SK-N-SH treated with all-trans-retinoic acid at 6 μM for 48 hours (cell line): Measurements from ENCODE around the gene TCAP.

Source experiments
- ATAC-seq: fragments of 200-7000 bp; cut with Tn5 transposase; 3 replicates; pipeline ENCODE4 v1.9.1; 2020; ENCODE audit warnings: mild to moderate bottlenecking, moderate library complexity
- ARNTL ChIP-seq: fragments of 450-650 bp; formaldehyde crosslinking; IDR thresholded peaks from 2 replicates; pipeline ENCODE4 v1.5.0; 2020; ENCODE audit warnings: low read depth, mild to moderate bottlenecking, moderate library complexity, borderline replicate concordance
- BACH2 ChIP-seq: fragments of 250-450 bp; sonication (Bioruptor Pico); IDR thresholded peaks from 2 replicates; pipeline ENCODE4 v1.9.0; 2021; ENCODE audit warnings: mild to moderate bottlenecking, borderline replicate concordance
- CREB5 ChIP-seq: fragments of 250-450 bp; sonication (Bioruptor Pico); IDR thresholded peaks from 2 replicates; pipeline ENCODE4 v1.5.1; 2020; ENCODE audit warnings: low read depth, mild to moderate bottlenecking, moderate library complexity
- CSDC2 ChIP-seq: fragments of 250-450 bp; sonication (Bioruptor Pico); IDR thresholded peaks from 2 replicates; pipeline ENCODE4 v1.5.0; 2020; ENCODE audit warnings: mild to moderate bottlenecking, moderate library complexity
- CSRNP3 ChIP-seq: fragments of 250-450 bp; sonication (Bioruptor Pico); IDR thresholded peaks from 2 replicates; pipeline ENCODE4 v1.5.1; 2021; ENCODE audit warnings: mild to moderate bottlenecking, moderate library complexity
- ESRRG ChIP-seq: fragments of 250-450 bp; sonication (Bioruptor Pico); IDR thresholded peaks from 2 replicates; pipeline ENCODE4 v1.6.1; 2021; ENCODE audit warnings: mild to moderate bottlenecking
- GLIS3 ChIP-seq: fragments of 250-450 bp; sonication (Bioruptor Pico); IDR thresholded peaks from 2 replicates; pipeline ENCODE4 v1.5.0; 2020; ENCODE audit warnings: mild to moderate bottlenecking, moderate library complexity
- ISL1 ChIP-seq: fragments of 250-450 bp; sonication (Bioruptor Pico); IDR thresholded peaks from 2 replicates; pipeline ENCODE4 v2.1.2; 2022; ENCODE audit warnings: mild to moderate bottlenecking, moderate library complexity
- PATZ1 ChIP-seq: fragments of 250-450 bp; sonication (Bioruptor Pico); IDR thresholded peaks from 2 replicates; pipeline ENCODE4 v1.8.0; 2020; ENCODE audit warnings: mild to moderate bottlenecking, moderate library complexity, borderline replicate concordance
- POU6F1 ChIP-seq: fragments of 250-450 bp; sonication (Bioruptor Pico); IDR thresholded peaks from 2 replicates; pipeline ENCODE4 v1.8.0; 2021; ENCODE audit warnings: low read depth, mild to moderate bottlenecking, moderate library complexity, borderline replicate concordance
- PPARA ChIP-seq: fragments of 250-450 bp; sonication (Bioruptor Pico); IDR thresholded peaks from 2 replicates; pipeline ENCODE4 v1.5.0; 2020; ENCODE audit warnings: mild to moderate bottlenecking, borderline replicate concordance
- SNAI2 ChIP-seq: fragments of 250-450 bp; sonication (Bioruptor Pico); IDR thresholded peaks from 2 replicates; pipeline ENCODE4 v1.5.0; 2020; ENCODE audit warnings: mild to moderate bottlenecking, moderate library complexity
- TCF4 ChIP-seq: fragments of 250-450 bp; sonication (Bioruptor Pico); IDR thresholded peaks from 2 replicates; pipeline ENCODE4 v1.8.0; 2021; ENCODE audit warnings: mild to moderate bottlenecking, moderate library complexity, borderline replicate concordance
- TOX ChIP-seq: fragments of 250-450 bp; sonication (Bioruptor Pico); IDR thresholded peaks from 2 replicates; pipeline ENCODE4 v1.8.0; 2021; ENCODE audit warnings: mild to moderate bottlenecking, moderate library complexity, borderline replicate concordance
- TSHZ2 ChIP-seq: fragments of 250-450 bp; sonication (Bioruptor Pico); IDR thresholded peaks from 2 replicates; pipeline ENCODE4 v1.5.0; 2020; ENCODE audit warnings: mild to moderate bottlenecking, moderate library complexity
- ZFP30 ChIP-seq: fragments of 450-650 bp; formaldehyde crosslinking; IDR thresholded peaks from 2 replicates; pipeline ENCODE4 v1.5.0; 2022; ENCODE audit warnings: mild to moderate bottlenecking, moderate library complexity
- ZNF565 ChIP-seq: fragments of 450-650 bp; formaldehyde crosslinking; conservative IDR thresholded peaks from 2 replicates; pipeline ENCODE4 v1.5.0; 2020; ENCODE audit warnings: low read depth, mild to moderate bottlenecking, moderate library complexity
- ZNF70 ChIP-seq: fragments of 450-650 bp; formaldehyde crosslinking; IDR thresholded peaks from 2 replicates; pipeline ENCODE4 v1.5.0; 2020; ENCODE audit warnings: mild to moderate bottlenecking, moderate library complexity
- ZNF8 ChIP-seq: fragments of 450-650 bp; formaldehyde crosslinking; IDR thresholded peaks from 2 replicates; pipeline ENCODE4 v1.5.0; 2020; ENCODE audit warnings: mild to moderate bottlenecking, moderate library complexity

TCAP gene

GRCh38 chr17:39650121-39650579, 15.0 kb upstream of the TCAP start:
- no peak for ATAC-seq
- TF ChIP-seq PPARA (no peak), CSRNP3 (CRISPR knock-in tag) (no peak)

GRCh38 chr17:39651923-39652586, 13.1 kb upstream of the TCAP start:
- no peak for ATAC-seq
- no peak for TF ChIP-seq PATZ1 (CRISPR knock-in tag)
- no peak for TF ChIP-seq GLIS3
- no peak for TF ChIP-seq ISL1
- TF ChIP-seq ZFP30 (CRISPR knock-in tag), result no peak
- no peak for TF ChIP-seq ZNF565 (CRISPR knock-in tag)
- no peak for TF ChIP-seq ZNF70 (CRISPR knock-in tag)
- no peak for TF ChIP-seq CSDC2 (CRISPR knock-in tag)
- no peak for TF ChIP-seq BACH2 (CRISPR knock-in tag)
- TF ChIP-seq TSHZ2 (CRISPR knock-in tag), result no peak
- TF ChIP-seq TOX, result no peak
- no peak for TF ChIP-seq CREB5 (CRISPR knock-in tag)
- TF ChIP-seq PPARA, result no peak
- no peak for TF ChIP-seq POU6F1
- no peak for TF ChIP-seq TCF4 (CRISPR knock-in tag)
- no peak for TF ChIP-seq SNAI2 (CRISPR knock-in tag)
- no peak for TF ChIP-seq ARNTL (CRISPR knock-in tag)
- no peak for TF ChIP-seq ZNF8 (CRISPR knock-in tag)
- TF ChIP-seq CSRNP3 (CRISPR knock-in tag), result no peak
- no peak for TF ChIP-seq ESRRG
